HG03045 (cell line): ENCODE results near the gene COL8A1.
"Not testable (repeated sequence)": the region's sequence is repeated elsewhere in the genome, so short reads cannot be mapped to it uniquely, and the experiment has no call there.

Experiments
- ATAC-seq: cut with Tn5 transposase; IDR thresholded peaks from one replicate; pipeline ENCODE4 v1.9.1; 2021; ENCODE audit warnings: mild to moderate bottlenecking, moderate library complexity; ENCODE audit not compliant: unreplicated experiment

Gene COL8A1

GRCh38 chr3:99836681-99837080 is 198.3 kb downstream of the COL8A1 start:
- ATAC-seq, result no peak

- ATAC-seq, result no peak
Observed at GRCh38 chr3:99837715-99838114, 199.3 kb downstream of the COL8A1 start.

GRCh38 chr3:99838755-99839154 is 200.4 kb downstream of the COL8A1 start:
- no peak for ATAC-seq

GRCh38 chr3:99839613-99840012 is 201.2 kb downstream of the COL8A1 start:
- no peak for ATAC-seq

- ATAC-seq, result not testable (repeated sequence)
Observed at GRCh38 chr3:99841949-99842348, 203.6 kb downstream of the COL8A1 start.

- no peak for ATAC-seq
Observed at GRCh38 chr3:99842826-99843589, 204.6 kb downstream of the COL8A1 start.

GRCh38 chr3:99843590-99844258 is 205.3 kb downstream of the COL8A1 start:
- no peak for ATAC-seq

GRCh38 chr3:99845331-99845730 is 206.9 kb downstream of the COL8A1 start:
- no peak for ATAC-seq

GRCh38 chr3:99845999-99846398 is 207.6 kb downstream of the COL8A1 start:
- no peak for ATAC-seq

GRCh38 chr3:99846477-99847160 is 208.2 kb downstream of the COL8A1 start:
- no peak for ATAC-seq

GRCh38 chr3:99848433-99848832 is 210.0 kb downstream of the COL8A1 start:
- ATAC-seq, result no peak
